Measurements from ENCODE around the gene NEGR1.
A peak's percentile ranks its signal among the peaks of the same experiment; 100 is the strongest.

Gene NEGR1

GRCh38 chr1:71526824-71527223, 755.5 kb downstream of the NEGR1 start:
- no peak for DNase-seq

DNA sequence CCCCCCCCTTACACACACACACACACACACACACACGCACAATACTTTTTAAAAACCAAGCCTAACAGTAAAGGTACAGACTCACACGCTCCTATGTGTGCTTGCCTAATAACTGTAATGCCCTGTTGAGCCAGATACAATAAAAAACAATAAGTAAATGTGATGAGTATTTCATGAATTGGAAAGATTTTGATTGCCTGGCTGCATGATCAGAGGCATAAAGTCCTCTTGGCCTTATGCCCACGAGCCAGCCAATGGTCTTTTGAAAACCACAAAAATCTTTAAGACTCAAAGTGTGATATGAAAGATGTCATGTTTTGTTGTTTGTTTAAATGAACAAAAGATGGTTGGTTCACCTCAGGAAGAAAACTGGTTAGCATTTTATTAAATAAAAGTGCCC, 759.6 kb downstream of the NEGR1 start:
- no peak for DNase-seq

- peak; percentile 5 for DNase-seq
Measured at GRCh38 chr1:71521655-71522264, 760.6 kb downstream of the NEGR1 start.

DNA sequence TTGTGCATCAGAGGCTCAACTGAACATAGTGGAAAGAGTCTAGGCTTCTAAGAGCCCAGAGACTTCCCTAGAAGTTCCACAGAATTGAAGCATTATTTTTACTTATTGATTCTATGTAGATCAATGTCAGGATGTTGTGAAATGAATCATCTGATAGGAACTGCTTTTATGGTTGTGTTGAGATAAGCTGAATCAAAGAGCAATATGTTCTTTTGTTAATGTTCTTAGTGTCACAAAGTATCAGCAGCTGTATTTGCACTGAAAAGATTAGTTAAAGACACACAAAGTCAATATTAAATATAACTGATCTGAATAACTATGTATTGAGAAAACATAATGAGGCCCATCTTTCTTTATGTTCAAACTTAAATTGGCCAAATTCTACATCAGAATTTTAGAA, 770.8 kb downstream of the NEGR1 start:
- no peak for DNase-seq

GRCh38 chr1:71510725-71511124, 771.6 kb downstream of the NEGR1 start:
- no peak for DNase-seq

DNA sequence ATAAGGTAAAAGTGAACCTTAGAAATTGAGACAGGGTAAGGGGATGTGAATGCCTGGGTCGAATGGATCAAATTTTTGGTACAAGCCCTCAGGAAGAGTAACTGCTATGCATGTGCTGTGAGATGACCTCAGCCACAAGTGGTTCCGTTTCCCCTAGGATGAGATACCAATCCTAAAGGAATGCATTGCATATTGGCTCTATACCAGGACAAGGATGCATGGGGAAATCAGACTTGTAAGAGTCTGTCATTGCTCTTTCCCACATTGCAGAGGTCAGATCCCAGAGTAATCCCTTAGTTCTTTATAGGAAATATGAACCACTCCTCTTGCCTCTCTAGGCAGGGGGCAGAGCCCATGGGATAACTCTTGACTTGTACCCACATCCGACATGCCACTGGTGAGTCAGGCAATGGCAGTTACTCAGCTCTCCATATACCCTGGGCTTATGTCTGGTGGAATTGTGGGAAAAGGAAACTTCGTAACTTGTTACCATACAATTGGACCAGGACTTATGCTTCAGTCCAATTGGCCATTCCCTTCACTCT, 773.2 kb downstream of the NEGR1 start:
- DNase-seq = no peak

DNA sequence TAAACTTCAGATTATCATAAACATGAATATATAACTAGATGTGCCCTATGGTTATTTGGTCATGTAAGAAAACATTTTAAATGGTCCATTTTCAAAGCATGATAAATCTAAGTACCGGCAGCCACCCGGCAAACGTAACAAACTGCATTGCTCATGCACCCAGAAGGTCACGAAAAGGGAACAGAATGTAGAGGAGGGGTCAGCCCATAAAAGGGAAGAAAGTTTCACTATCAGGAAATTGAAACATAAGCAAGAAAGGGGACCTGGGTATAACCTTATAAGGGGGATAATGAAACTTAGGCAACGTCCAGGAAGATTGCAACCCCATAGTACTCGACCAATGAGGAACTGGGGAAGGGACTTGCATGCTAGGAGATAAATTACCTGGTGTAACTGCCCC, 780.3 kb downstream of the NEGR1 start:
- no peak for DNase-seq

DNA sequence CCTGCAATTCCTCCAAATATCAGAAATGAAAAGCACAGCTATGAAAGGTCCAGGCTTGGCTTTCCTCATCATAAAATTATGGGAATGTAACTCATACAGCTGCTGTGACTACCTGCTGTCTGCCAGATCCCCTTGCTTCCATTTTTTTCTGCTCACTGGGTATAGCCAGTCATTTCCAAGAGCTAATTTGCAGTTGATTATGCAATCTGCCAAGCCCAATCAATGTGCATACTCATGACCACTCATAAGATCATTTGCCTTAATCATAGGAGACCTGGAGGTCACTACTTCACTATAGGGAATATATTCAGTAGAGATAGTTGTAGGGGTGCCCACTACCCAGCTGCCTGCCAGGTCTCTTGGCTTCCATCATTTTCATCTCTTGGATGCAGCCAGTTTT, 783.8 kb downstream of the NEGR1 start:
- no peak for DNase-seq

GRCh38 chr1:71494163-71494562, 788.2 kb downstream of the NEGR1 start:
- no peak for DNase-seq

- DNase-seq = no peak
Measured at GRCh38 chr1:71492298-71493041, 789.9 kb downstream of the NEGR1 start.

- no peak for DNase-seq
Measured at GRCh38 chr1:71490432-71490831, 791.9 kb downstream of the NEGR1 start.

- no peak for DNase-seq
Measured at GRCh38 chr1:71488555-71489252, 793.6 kb downstream of the NEGR1 start.

DNA sequence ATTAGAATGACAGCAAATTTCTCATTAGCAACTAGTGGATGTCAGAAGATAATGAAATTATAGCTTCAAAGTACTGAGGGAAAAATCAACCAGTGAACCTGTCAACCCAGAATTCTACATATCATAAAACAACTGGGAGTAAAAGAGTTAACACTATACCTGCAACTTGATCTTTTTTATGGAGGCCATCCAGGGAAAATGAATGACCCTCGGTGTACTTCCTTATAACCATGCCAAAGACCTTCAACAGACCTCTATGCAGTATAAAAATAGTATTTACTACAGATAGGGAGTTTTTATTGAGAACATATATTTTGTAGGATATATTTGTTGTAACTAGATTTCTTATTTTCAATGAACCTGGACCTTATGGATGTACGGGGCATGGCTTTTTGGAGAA, 809.0 kb downstream of the NEGR1 start:
- DNase-seq = no peak

DNA sequence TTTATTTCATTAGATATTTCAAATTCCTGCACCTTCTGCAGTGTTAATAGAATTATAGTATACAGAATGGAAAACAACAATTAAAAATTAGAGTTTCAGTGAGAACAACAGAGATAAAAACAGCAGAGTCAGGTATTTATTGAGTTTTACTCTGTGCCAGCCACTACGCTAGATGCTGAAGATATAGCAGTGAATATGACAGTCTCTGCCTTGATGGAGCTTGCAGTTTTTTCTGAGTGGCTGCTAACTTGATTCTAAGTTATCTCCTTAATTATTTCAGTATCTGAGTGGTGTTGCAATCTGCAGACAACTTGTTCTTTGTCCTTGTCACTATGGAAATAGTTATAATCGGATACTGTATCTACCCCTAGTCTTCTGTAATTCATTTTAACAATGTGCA, 817.2 kb downstream of the NEGR1 start:
- DNase-seq = no peak

GRCh38 chr1:71464016-71464415, 818.3 kb downstream of the NEGR1 start:
- DNase-seq = no peak

- DNase-seq = no peak
Measured at GRCh38 chr1:71463144-71463543, 819.2 kb downstream of the NEGR1 start.

- DNase-seq = no peak
Measured at GRCh38 chr1:71462247-71462646, 820.1 kb downstream of the NEGR1 start.

DNA sequence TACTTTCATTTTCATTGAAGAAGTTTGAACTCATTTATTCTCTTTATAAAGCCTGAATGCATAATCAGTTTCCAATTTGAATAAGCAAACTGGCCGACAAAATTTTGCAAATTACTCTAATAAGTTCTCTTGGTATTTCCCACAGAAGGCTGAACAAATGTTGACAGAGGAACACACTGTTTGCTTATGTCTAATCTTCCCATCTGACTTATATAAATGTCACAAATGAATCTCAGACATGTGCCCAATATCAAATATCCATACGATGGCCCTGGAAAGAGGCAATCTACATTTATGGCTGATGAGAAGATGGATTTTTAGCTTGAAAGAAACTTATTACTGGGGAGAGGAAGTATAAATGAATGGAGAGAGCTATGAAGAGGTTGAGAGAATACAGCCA, 820.9 kb downstream of the NEGR1 start:
- no peak for DNase-seq

GRCh38 chr1:71448444-71448843, 833.9 kb downstream of the NEGR1 start:
- no peak for DNase-seq

GRCh38 chr1:71438626-71439025, 843.7 kb downstream of the NEGR1 start:
- DNase-seq = no peak

- no peak for DNase-seq
Measured at GRCh38 chr1:71435951-71436350, 846.4 kb downstream of the NEGR1 start.

GRCh38 chr1:71434240-71434639, 848.1 kb downstream of the NEGR1 start:
- no peak for DNase-seq

- DNase-seq = no peak
Measured at GRCh38 chr1:71428029-71428428, 854.3 kb downstream of the NEGR1 start.

GRCh38 chr1:71427066-71427465, 855.3 kb downstream of the NEGR1 start:
- no peak for DNase-seq

Measured in activated CD4-positive, alpha-beta T cell treated with anti-CD3 and anti-CD28 coated beads for 48 hours (primary cell).